NCI-H128 (cell line): ENCODE measurements around the gene RUFY1.
"Not testable (repeated sequence)": the region's sequence is repeated elsewhere in the genome, so short reads cannot be mapped to it uniquely, and the experiment has no call there.

Experiments
- DNase-seq: peaks from one replicate; lab custom pipeline; 2025; ENCODE audit not compliant: unreplicated experiment; lab: John Stamatoyannopoulos, UW

The RUFY1 gene

DNA sequence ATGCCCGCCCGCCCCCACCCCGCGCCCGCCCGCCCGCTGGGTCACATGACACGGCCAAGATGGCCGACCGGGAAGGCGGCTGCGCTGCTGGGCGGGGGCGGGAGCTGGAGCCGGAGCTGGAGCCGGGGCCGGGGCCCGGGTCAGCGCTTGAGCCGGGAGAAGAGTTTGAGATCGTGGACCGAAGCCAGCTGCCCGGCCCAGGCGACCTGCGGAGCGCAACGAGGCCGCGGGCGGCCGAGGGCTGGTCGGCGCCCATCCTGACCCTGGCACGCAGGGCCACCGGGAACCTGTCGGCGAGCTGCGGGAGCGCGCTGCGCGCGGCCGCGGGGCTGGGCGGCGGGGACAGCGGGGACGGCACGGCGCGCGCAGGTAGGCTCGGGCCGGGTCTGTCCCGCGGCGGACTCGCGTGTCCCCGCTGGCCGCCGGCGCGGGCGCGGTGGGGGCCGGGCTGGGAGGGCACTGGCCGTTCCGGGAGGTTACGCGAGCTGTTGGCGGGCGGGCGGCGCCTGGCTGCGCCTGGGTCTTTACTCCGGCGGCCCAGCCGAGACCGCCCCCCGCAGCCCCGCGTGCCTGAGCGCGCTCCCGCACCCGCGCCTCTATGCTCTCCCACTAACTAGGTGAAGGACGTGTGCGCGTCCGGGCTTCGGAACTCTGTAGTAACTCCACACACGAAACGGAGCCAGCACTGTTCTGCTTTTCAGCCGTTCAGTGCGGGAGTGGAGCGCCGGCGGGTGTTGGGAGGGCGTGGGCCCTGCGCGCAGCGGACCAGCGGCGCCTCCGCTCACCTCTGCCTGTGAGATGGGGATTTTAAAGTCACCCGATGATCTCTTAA lies at the start of gene RUFY1:
Gene RUFY1, plus strand, starts transcription at position 44 of the 832 bp plus-strand sequence. Its CDS starts 16 bp downstream, at position 60.
- DNase-seq: no peak

- DNase-seq: not testable (repeated sequence)
Observed at GRCh38 chr5:179501997-179502396, 48.4 kb upstream of the RUFY1 start.

DNA sequence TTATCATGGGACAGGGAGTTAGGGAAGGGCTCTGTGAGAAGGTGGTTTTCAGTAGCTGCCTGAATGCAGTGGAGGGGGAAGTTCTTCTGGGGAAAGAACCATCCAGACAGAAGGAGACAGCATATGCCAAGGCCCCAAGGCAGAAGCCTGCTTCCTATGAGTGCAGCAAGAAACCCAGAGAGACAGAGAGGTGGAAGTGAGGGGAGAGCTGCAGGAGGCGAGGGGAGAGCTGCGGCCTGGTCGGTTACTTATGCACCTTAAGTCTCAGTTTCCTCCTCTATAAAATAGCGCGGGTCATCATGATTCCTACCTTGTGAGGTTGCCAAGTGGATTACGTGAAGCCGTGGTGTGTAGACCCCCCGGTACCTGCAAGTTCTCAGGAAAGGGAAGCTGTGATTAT lies 47.9 kb upstream of the RUFY1 start:
- DNase-seq: not testable (repeated sequence)

DNA sequence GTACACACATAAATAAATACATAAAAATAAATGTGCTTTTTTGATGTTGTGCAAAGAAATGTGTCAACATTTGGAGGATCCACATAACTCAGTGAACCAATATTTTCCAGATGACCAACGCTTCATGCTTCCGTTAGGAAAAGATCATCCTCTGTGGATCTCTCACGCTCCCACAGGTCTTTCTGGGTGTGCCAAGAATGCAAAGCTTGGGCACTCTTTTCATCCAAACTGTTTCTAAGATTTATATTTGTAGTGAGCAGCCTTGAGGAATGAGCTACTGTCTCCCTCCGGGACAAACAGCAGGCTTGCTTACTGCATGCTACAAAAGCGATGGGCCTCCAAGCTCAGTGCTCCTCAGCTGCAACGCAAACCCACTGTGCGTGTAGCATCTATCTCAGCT lies 46.2 kb upstream of the RUFY1 start:
- DNase-seq: no peak

- no peak for DNase-seq
Observed at GRCh38 chr5:179504600-179505396, 45.6 kb upstream of the RUFY1 start.

DNA sequence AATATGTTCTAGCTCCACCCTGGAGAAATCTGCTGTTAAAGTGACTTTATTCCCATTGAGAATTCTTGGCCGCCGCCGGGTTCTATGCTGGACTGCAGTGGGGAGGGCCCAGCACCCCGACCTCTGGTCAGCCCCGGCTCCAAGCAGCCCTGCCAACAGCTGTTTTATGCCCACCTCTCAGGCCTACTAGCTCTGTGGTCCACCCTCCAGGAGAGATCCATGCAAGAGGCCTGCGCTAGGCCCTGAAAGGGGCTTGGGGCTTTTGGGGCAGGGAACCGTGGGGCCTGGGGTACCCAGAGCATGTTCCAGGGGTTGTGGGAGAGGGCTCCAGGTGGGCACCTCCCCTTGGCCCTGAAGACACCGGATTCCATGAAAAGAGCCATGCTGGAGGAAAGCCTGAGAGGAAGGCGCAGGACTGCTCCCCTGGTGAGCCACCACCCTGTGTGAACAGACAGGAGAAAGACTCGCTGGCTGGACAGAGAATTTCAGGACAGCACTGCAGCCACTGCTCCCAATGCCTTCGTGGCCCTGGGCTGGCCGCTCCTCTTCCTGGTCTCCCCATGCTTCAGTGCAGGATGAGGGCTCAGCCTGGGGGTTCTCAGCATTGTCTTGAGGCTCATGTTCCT lies 44.6 kb upstream of the RUFY1 start:
- DNase-seq: no peak

GRCh38 chr5:179509239-179509638 lies 41.1 kb upstream of the RUFY1 start:
- no peak for DNase-seq

GRCh38 chr5:179509845-179510244 lies 40.5 kb upstream of the RUFY1 start:
- DNase-seq: no peak

GRCh38 chr5:179512452-179513000 lies 37.8 kb upstream of the RUFY1 start:
- DNase-seq: no peak

DNA sequence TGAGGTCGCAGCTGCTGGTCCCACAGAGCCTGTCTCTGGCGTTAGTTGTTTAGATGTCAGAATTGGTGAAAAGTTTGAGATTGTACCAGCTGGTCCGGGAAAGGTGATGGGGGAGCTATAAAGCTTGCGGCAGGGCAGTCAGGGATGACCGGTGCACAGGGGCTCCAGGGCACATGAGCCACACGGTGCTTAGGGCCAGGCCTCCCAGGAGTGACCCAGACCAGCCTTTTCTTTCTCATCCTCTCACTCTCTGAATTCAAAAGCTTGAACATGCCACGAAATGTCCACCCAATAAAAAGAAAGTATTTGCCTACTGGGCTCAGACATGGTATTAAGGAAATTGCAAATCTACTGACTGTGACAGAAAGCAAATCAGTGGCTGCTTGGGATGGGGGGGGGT lies 34.9 kb upstream of the RUFY1 start:
- not testable (repeated sequence) for DNase-seq

DNA sequence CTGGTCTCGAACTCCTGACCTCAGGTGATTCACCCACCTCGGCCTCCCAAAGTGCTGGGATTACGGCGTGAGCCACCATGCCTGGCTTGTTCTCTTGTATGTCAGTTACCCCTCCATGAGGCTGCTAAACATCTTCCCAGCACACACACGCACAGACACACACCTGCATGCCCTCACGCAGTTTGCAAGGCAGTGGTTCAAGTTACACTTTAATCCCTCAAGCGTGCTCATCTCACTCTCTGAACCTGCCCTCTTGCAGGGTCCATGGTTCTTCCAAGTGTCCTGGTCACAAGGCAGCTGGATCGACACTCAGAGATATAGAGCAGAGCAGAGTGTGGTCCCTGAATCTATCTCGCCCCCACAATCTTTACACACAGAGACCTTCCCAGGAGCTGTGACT lies 34.1 kb upstream of the RUFY1 start:
- no peak for DNase-seq

DNA sequence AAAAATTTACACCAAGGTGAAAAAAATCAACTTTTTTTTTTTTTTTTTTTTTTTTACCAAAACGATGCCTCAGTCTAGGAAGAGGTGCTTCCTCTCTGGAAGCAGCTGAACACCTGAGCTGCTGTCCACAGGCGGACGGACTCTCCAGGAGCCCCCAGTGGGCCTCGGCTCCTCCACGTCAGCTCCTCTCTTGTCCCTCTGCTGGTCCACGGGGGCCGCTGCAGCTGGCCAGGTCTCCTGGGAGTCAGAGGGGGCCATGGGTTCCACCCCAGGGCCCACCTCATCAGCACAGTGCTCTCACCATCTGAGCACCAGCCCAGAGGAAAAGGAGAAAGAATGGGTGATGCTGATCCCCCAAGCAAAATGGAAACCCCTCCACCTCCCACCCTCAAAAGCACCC lies 32.6 kb upstream of the RUFY1 start:
- not testable (repeated sequence) for DNase-seq

DNA sequence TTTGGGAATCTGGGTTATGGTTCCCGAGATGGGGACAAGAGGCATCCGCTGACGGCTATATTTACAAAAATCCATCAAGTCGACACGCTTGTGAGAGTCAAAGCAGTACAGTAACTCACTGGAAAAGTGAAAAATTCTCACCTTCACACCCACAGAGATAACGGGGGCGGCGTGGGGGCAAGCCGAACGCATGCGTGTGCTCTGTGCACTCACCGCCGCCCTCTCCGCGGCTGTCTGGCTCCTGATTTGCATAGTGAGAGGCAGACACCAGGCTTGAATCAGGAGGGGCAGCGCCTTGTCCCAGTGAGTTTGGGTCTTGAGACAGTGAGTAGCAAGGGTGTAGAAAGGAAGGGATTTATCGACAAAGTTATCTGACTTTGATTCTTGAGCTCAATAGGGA lies 32.0 kb upstream of the RUFY1 start:
- DNase-seq: not testable (repeated sequence)

GRCh38 chr5:179519416-179520070 lies 30.8 kb upstream of the RUFY1 start:
- DNase-seq: not testable (repeated sequence)

GRCh38 chr5:179522107-179522506 lies 28.2 kb upstream of the RUFY1 start:
- DNase-seq: not testable (repeated sequence)

- no peak for DNase-seq
Observed at GRCh38 chr5:179526978-179527377, 23.4 kb upstream of the RUFY1 start.

GRCh38 chr5:179530069-179530998 lies 20.0 kb upstream of the RUFY1 start:
- no peak for DNase-seq

- no peak for DNase-seq
Observed at GRCh38 chr5:179533024-179533423, 17.3 kb upstream of the RUFY1 start.

DNA sequence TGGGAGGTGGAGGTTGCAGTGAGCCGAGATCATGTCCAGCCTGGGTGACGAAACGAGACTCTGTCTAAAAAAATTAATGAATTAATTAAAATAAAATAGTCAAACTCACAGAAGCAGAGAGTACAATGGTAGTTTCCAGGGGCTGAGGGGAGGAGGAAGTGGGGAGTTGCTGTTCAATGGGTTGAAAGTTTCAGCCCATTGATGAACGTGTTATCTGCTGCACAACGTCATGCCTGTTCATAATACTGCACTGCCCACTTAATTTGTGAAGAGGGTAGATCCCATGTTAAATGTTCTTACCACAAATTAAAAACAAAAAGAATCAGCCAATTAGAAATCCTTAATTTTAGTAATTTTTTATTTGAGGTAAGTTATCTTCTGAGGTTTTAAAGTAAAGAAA lies 16.4 kb upstream of the RUFY1 start:
- DNase-seq: no peak

DNA sequence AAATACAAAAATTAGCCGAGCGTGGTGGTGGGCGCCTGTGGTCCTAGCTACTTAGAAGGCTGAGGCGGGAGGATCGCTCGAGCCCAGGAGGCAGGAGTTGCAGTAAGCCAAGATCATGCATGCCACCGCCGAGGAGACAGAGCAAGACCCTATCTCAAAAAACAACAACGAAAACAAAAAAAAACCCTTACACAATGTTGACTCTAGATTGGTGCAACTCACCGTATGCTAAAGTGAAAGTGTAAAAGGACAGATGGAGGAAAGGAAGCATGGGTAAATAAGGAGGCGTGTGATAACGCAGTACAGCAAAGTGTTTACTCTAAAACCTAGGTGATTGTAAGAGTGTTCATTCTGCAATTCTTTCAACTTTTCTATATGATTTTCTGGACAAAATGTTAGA lies 15.9 kb upstream of the RUFY1 start:
- DNase-seq: no peak
